ENCODE data around the gene SNCG. TPM values are rescaled to one million over a fixed set of nuclear protein-coding genes. Genes with fewer than 3 reads are reported as not detected.

SNCG gene
- total and polyA plus RNA-seq, 2 donors from 2014 or later: 41.3 to 92.8 TPM

GRCh38 chr10:86968271-86968993 is 10.0 kb downstream of the SNCG start, which contains the start of gene ADIRF:
Gene ADIRF, plus strand, starts transcription at chr10:86968482. Its CDS starts 63 bp downstream, at chr10:86968545.
- peak within 1 kb of the TSS; percentile 80 to 83 for H3K27ac ChIP-seq (ENCODE audit: low read depth in 2 of 2, low read length in 2 of 2)
- H3K9ac ChIP-seq (ENCODE audit: low read length in 3 of 3): peak within 1 kb of the TSS in 2 of 3 donors; percentile 26 to 94
- no peaks in the 10 kb centered on the region for H3K36me3 ChIP-seq (ENCODE audit: control insufficient read depth in 2 of 3, insufficient read depth in 3 of 3, low read length in 3 of 3)
- intact Hi-C loops (cut with DNase I): no loop called here
- H3K9me3 ChIP-seq (ENCODE audit: control insufficient read depth in 2 of 3, insufficient read depth in 1 of 3, low read length in 3 of 3): no peaks in the 10 kb centered on the region
- FAIRE-seq: no peak
- H3K4me3 ChIP-seq (ENCODE audit: low read length in 3 of 3): peak within 1 kb of the TSS in 2 of 3 donors; percentile 62
- H3K4me1 ChIP-seq (ENCODE audit: control insufficient read depth in 2 of 3, insufficient read depth in 2 of 3, low read depth in 1 of 3, low read length in 3 of 3): peaks cover 0 to 37% (median 27%) of the 10 kb centered on the region in 3 donors
- DNase-seq: peak in 3 of 5 donors; percentile 32 to 92 (median 66)
- TF ChIP-seq CTCF (IDR thresholded peaks at IDR 0.05; ENCODE audit: borderline replicate concordance, extremely low read depth, insufficient read depth): no peak
- no peaks in the 10 kb centered on the region for H3K27me3 ChIP-seq (ENCODE audit: control insufficient read depth, insufficient read depth, low read length)

- Histone ChIP-seq H3K27ac (ENCODE audit: low read depth in 2 of 2, low read length in 2 of 2) (peak overlapping the region; percentile 80 to 83), H3K4me1 (ENCODE audit: control insufficient read depth in 2 of 3, insufficient read depth in 2 of 3, low read depth in 1 of 3, low read length in 3 of 3) (peaks cover 0 to 37% (median 29%) of the 10 kb centered on the region in 3 donors), H3K4me3 (ENCODE audit: low read length in 3 of 3) (peak overlapping the region in 2 of 3 donors; percentile 62), H3K9me3 (ENCODE audit: control insufficient read depth in 2 of 3, insufficient read depth in 1 of 3, low read length in 3 of 3) (no peaks in the 10 kb centered on the region), H3K36me3 (ENCODE audit: control insufficient read depth in 2 of 3, insufficient read depth in 3 of 3, low read length in 3 of 3) (no peaks in the 10 kb centered on the region), H3K27me3 (ENCODE audit: control insufficient read depth, insufficient read depth, low read length) (no peaks in the 10 kb centered on the region), H3K9ac (ENCODE audit: low read length in 3 of 3) (peak overlapping the region in 2 of 3 donors; percentile 26 to 94)
- DNase-seq: peak in 1 of 5 donors; percentile 48
- intact Hi-C loops (cut with DNase I): no loop called here
- no peak for TF ChIP-seq CTCF (IDR thresholded peaks at IDR 0.05; ENCODE audit: borderline replicate concordance, extremely low read depth, insufficient read depth)
- FAIRE-seq: no peak
Observed at GRCh38 chr10:86968994-86969355, 10.6 kb downstream of the SNCG start.

- DNase-seq (peak in 4 of 5 donors; percentile 24 to 74 (median 54)), FAIRE-seq (no peak)
- Histone ChIP-seq H3K36me3 (ENCODE audit: control insufficient read depth in 2 of 3, insufficient read depth in 3 of 3, low read length in 3 of 3) (no peaks in the 10 kb centered on the region), H3K27me3 (ENCODE audit: control insufficient read depth, insufficient read depth, low read length) (no peaks in the 10 kb centered on the region), H3K27ac (ENCODE audit: low read depth in 2 of 2, low read length in 2 of 2) (peak overlapping the region; percentile 89 to 97), H3K4me3 (ENCODE audit: low read length in 3 of 3) (peak overlapping the region in 2 of 3 donors; percentile 62), H3K9me3 (ENCODE audit: control insufficient read depth in 2 of 3, insufficient read depth in 1 of 3, low read length in 3 of 3) (no peaks in the 10 kb centered on the region), H3K9ac (ENCODE audit: low read length in 3 of 3) (peak overlapping the region in 2 of 3 donors; percentile 77 to 94), H3K4me1 (ENCODE audit: control insufficient read depth in 2 of 3, insufficient read depth in 2 of 3, low read depth in 1 of 3, low read length in 3 of 3) (peaks cover 0 to 37% (median 34%) of the 10 kb centered on the region in 3 donors)
- intact Hi-C loops (cut with DNase I): no loop called here
- TF ChIP-seq CTCF (IDR thresholded peaks at IDR 0.05; ENCODE audit: borderline replicate concordance, extremely low read depth, insufficient read depth): no peak
Observed at GRCh38 chr10:86969421-86970041, 11.1 kb downstream of the SNCG start.
